ENCODE measurements around the gene SYF2.

The SYF2 gene

GRCh38 chr1:25184001-25184762 lies 48.1 kb downstream of the SYF2 start:
- no peak overlapping the region for H3K4me3 ChIP-seq (ENCODE audit: low read length)
- no peak for DNase-seq (ENCODE audit: low read depth)
- no peak for TF ChIP-seq CTCF (IDR thresholded peaks at IDR 0.05; ENCODE audit: insufficient read depth, low read depth, low read length, missing control alignments)

- DNase-seq (ENCODE audit: low read depth) = no peak
- TF ChIP-seq CTCF (IDR thresholded peaks at IDR 0.05; ENCODE audit: insufficient read depth, low read depth, low read length, missing control alignments) = no peak
- no peak overlapping the region for H3K4me3 ChIP-seq (ENCODE audit: low read length)
These were observed 48.9 kb downstream of the SYF2 start for GRCh38 chr1:25183126-25183980.

DNA sequence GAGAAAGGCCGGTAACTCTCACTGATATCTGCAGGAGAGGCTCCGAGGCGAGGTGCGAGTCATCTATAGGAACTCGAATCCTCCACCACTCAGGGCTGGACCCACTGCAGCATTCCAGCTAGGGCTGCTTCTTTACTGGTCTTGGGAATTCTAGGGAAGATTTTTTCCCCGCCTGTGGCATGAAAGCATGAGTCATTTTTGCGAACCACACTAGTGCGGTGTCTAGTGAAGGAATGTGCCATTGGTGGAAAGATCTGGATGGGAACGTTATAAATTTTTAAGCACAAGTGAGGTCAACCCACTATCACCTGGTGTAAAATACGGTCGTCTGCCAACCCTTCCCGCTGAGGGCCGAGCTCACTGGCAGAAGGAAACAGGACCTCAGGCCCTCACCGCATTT lies 49.7 kb downstream of the SYF2 start:
- no peak overlapping the region for H3K4me3 ChIP-seq (ENCODE audit: low read length)
- TF ChIP-seq CTCF (IDR thresholded peaks at IDR 0.05; ENCODE audit: insufficient read depth, low read depth, low read length, missing control alignments) = no peak
- peak; percentile 45 for DNase-seq (ENCODE audit: low read depth)

DNA sequence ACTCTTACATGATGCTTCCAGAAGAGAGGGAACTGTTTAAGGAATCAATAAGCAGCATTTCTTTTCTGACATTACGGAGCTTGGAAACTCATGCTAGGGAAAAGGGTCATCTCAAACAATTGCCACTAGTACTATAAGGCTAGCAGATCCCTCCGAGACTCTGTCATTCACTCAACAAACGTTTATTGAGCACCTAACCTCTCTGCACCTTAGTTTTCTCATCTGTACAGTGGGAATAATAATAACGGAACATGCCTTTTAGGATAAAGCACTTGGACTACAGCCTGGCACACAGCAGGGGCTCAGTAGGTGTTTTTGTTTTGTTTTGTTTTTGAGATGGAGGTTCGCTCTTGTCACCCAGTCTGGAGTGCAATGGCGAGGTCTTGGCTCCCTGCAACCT lies 51.3 kb downstream of the SYF2 start:
- DNase-seq (ENCODE audit: low read depth) = no peak
- H3K4me3 ChIP-seq (ENCODE audit: low read length) = no peak overlapping the region
- no peak for TF ChIP-seq CTCF (IDR thresholded peaks at IDR 0.05; ENCODE audit: insufficient read depth, low read depth, low read length, missing control alignments)

- H3K4me3 ChIP-seq (ENCODE audit: low read length) = no peak overlapping the region
- DNase-seq (ENCODE audit: low read depth) = no peak
- TF ChIP-seq CTCF (IDR thresholded peaks at IDR 0.05; ENCODE audit: insufficient read depth, low read depth, low read length, missing control alignments) = no peak
These were observed 53.3 kb downstream of the SYF2 start for GRCh38 chr1:25178917-25179561.

GRCh38 chr1:25174730-25175612 lies 57.3 kb downstream of the SYF2 start:
- no peak for TF ChIP-seq CTCF (IDR thresholded peaks at IDR 0.05; ENCODE audit: insufficient read depth, low read depth, low read length, missing control alignments)
- no peak overlapping the region for H3K4me3 ChIP-seq (ENCODE audit: low read length)
- no peak for DNase-seq (ENCODE audit: low read depth)
